Erythroblast (primary cell): ENCODE data around the gene DLG2.

Source experiments
- DNase-seq, 2 experiments: peaks; one replicate each; lab custom pipeline; 2025; lab: John Stamatoyannopoulos, UW
- GATA1 ChIP-seq: IDR thresholded peaks from 2 replicates; pipeline ENCODE4 v1.6.1; 2011; ENCODE audit warnings: low read depth, mild to moderate bottlenecking, control low read depth, low read length, moderate library complexity
- POLR2A ChIP-seq: IDR thresholded peaks from 2 replicates; pipeline ENCODE4 v1.6.1; 2011; ENCODE audit warnings: mild to moderate bottlenecking, low read length

Gene DLG2

GRCh38 chr11:84420271-84420670 is 1206.9 kb downstream of the DLG2 start:
- DNase-seq, result no peak
- no peak for TF ChIP-seq POLR2A
- TF ChIP-seq GATA1, result no peak

GRCh38 chr11:84419616-84420015 is 1207.5 kb downstream of the DLG2 start:
- TF ChIP-seq POLR2A (no peak), GATA1 (no peak)
- no peak for DNase-seq

GRCh38 chr11:84414920-84415319 is 1212.2 kb downstream of the DLG2 start:
- TF ChIP-seq POLR2A (no peak), GATA1 (no peak)
- no peak for DNase-seq

- DNase-seq, result no peak
- TF ChIP-seq POLR2A (no peak), GATA1 (no peak)
Measured at GRCh38 chr11:84413549-84413948, 1213.6 kb downstream of the DLG2 start.

GRCh38 chr11:84412862-84413261 is 1214.3 kb downstream of the DLG2 start:
- no peak for DNase-seq

GRCh38 chr11:84408946-84409411 is 1218.2 kb downstream of the DLG2 start:
- DNase-seq, result no peak

More at GRCh38 chr11:84412862-84413261, 1214.3 kb downstream of the DLG2 start:
- TF ChIP-seq POLR2A (no peak), GATA1 (no peak)

GRCh38 chr11:84407091-84407490 is 1220.1 kb downstream of the DLG2 start:
- no peak for DNase-seq
- TF ChIP-seq POLR2A (no peak), GATA1 (no peak)

More at GRCh38 chr11:84408946-84409411, 1218.2 kb downstream of the DLG2 start:
- TF ChIP-seq GATA1, result no peak
- no peak for TF ChIP-seq POLR2A

- peak in 1 of 2 experiments; percentile 1 for DNase-seq
- no peak for TF ChIP-seq POLR2A
- no peak for TF ChIP-seq GATA1
Measured at GRCh38 chr11:84398017-84398626, 1229.0 kb downstream of the DLG2 start.

- DNase-seq, result no peak
- TF ChIP-seq GATA1, result no peak
- TF ChIP-seq POLR2A, result no peak
Measured at GRCh38 chr11:84396521-84396920, 1230.6 kb downstream of the DLG2 start.

- TF ChIP-seq POLR2A (no peak), GATA1 (no peak)
Measured at GRCh38 chr11:84390441-84391078, 1236.6 kb downstream of the DLG2 start.

GRCh38 chr11:84389696-84390095 is 1237.4 kb downstream of the DLG2 start:
- DNase-seq, result no peak
- TF ChIP-seq POLR2A, result no peak
- TF ChIP-seq GATA1, result no peak

More at GRCh38 chr11:84390441-84391078, 1236.6 kb downstream of the DLG2 start:
- no peak for DNase-seq

- TF ChIP-seq POLR2A (no peak), GATA1 (no peak)
- peak; percentile 21 to 50 for DNase-seq
Measured at GRCh38 chr11:84384731-84385130, 1242.4 kb downstream of the DLG2 start.

- TF ChIP-seq GATA1 (no peak), POLR2A (no peak)
- no peak for DNase-seq
Measured at GRCh38 chr11:84383576-84383975, 1243.6 kb downstream of the DLG2 start.

GRCh38 chr11:84381666-84382065 is 1245.5 kb downstream of the DLG2 start:
- no peak for TF ChIP-seq POLR2A
- TF ChIP-seq GATA1, result no peak
- no peak for DNase-seq

- TF ChIP-seq GATA1 (no peak), POLR2A (no peak)
- no peak for DNase-seq
Measured at GRCh38 chr11:84372381-84372950, 1254.7 kb downstream of the DLG2 start.
